HG03520 (cell line): Measurements from ENCODE around the gene XYLT1.

ENCODE experiments used
- ATAC-seq: cut with Tn5 transposase; IDR thresholded peaks from one replicate; pipeline ENCODE4 v1.9.1; 2021; ENCODE audit warnings: mild to moderate bottlenecking, moderate library complexity; ENCODE audit not compliant: unreplicated experiment

XYLT1 gene

GRCh38 chr16:17294856-17295255 is 175.9 kb downstream of the XYLT1 start:
- no peak for ATAC-seq

- ATAC-seq, result no peak
Observed at GRCh38 chr16:17293813-17294558, 176.8 kb downstream of the XYLT1 start.

- ATAC-seq, result no peak
Observed at GRCh38 chr16:17291289-17291688, 179.5 kb downstream of the XYLT1 start.

- ATAC-seq, result no peak
Observed at GRCh38 chr16:17289674-17290635, 180.8 kb downstream of the XYLT1 start.

- no peak for ATAC-seq
Observed at GRCh38 chr16:17289050-17289449, 181.7 kb downstream of the XYLT1 start.

GRCh38 chr16:17287166-17287800 is 183.5 kb downstream of the XYLT1 start:
- ATAC-seq, result no peak

- no peak for ATAC-seq
Observed at GRCh38 chr16:17286443-17286842, 184.3 kb downstream of the XYLT1 start.

- no peak for ATAC-seq
Observed at GRCh38 chr16:17283016-17283415, 187.7 kb downstream of the XYLT1 start.

GRCh38 chr16:17282247-17282646 is 188.5 kb downstream of the XYLT1 start:
- no peak for ATAC-seq

- ATAC-seq, result no peak
Observed at GRCh38 chr16:17281052-17281451, 189.7 kb downstream of the XYLT1 start.

GRCh38 chr16:17278988-17279387 is 191.8 kb downstream of the XYLT1 start:
- no peak for ATAC-seq

- no peak for ATAC-seq
Observed at GRCh38 chr16:17277981-17278381, 192.8 kb downstream of the XYLT1 start.

- no peak for ATAC-seq
Observed at GRCh38 chr16:17276610-17277009, 194.2 kb downstream of the XYLT1 start.

- ATAC-seq, result no peak
Observed at GRCh38 chr16:17276010-17276530, 194.7 kb downstream of the XYLT1 start.

GRCh38 chr16:17275076-17276009 is 195.4 kb downstream of the XYLT1 start:
- ATAC-seq, result no peak

- no peak for ATAC-seq
Observed at GRCh38 chr16:17273142-17273561, 197.6 kb downstream of the XYLT1 start.

- no peak for ATAC-seq
Observed at GRCh38 chr16:17272716-17273115, 198.0 kb downstream of the XYLT1 start.

GRCh38 chr16:17271687-17272086 is 199.1 kb downstream of the XYLT1 start:
- ATAC-seq, result no peak

- no peak for ATAC-seq
Observed at GRCh38 chr16:17270683-17271109, 200.1 kb downstream of the XYLT1 start.

- no peak for ATAC-seq
Observed at GRCh38 chr16:17270111-17270510, 200.6 kb downstream of the XYLT1 start.
